IPS-18c (cell line): ENCODE measurements around the gene GCNT3.
A peak's percentile ranks its signal among the peaks of the same experiment; 100 is the strongest.

Source experiments
- H3K4me3 ChIP-seq: 2 replicates; pipeline ENCODE4 v1.7.0; 2013; ENCODE audit warnings: low read depth, mild to moderate bottlenecking, low read length, moderate library complexity; ENCODE audit not compliant: insufficient read depth
- H3K9me3 ChIP-seq: one replicate; pipeline ENCODE4 v1.6.1; 2013; ENCODE audit warnings: mild to moderate bottlenecking, low read length, moderate library complexity; ENCODE audit not compliant: control insufficient read depth, insufficient read depth

The GCNT3 gene

GRCh38 chr15:59657635-59658125, 46.1 kb downstream of the GCNT3 start:
- Histone ChIP-seq H3K4me3 (peak overlapping the region; percentile 65; the same call in 1 of the 2 replicates), H3K9me3 (no peaks in the 10 kb centered on the region)

- Histone ChIP-seq H3K9me3 (no peaks in the 10 kb centered on the region), H3K4me3 (no peak overlapping the region)
These were observed 47.8 kb downstream of the GCNT3 start for GRCh38 chr15:59659366-59659765.

GRCh38 chr15:59662260-59662659, 50.7 kb downstream of the GCNT3 start:
- Histone ChIP-seq H3K4me3 (no peak overlapping the region), H3K9me3 (no peaks in the 10 kb centered on the region)

GRCh38 chr15:59668556-59668955, 57.0 kb downstream of the GCNT3 start:
- Histone ChIP-seq H3K9me3 (no peaks in the 10 kb centered on the region), H3K4me3 (no peak overlapping the region)
